H1 (cell line): ENCODE results near the gene SURF2.

Experiments
- YY1 ChIP-seq: IDR thresholded peaks from 2 replicates; pipeline ENCODE4 v1.6.1; 2011; ENCODE audit warnings: low read depth, mild to moderate bottlenecking, low read length
- TF ChIP-seq, protein P1 (sequence below), 3 experiments: IDR thresholded peaks; 1 replicate in 2 of 3; 2 replicates in 1 of 3; pipeline versions ENCODE4 v1.5.1 to v1.6.1; 2011; ENCODE audit warnings: low read length in 3 of 3, mild to moderate bottlenecking in 3 of 3, inconsistent platforms in 2 of 3, low read depth in 1 of 3, moderate library complexity in 1 of 3; ENCODE audit not compliant: insufficient read depth in 1 of 3; ENCODE audit errors: control extremely low read depth in 1 of 3

DNA sequence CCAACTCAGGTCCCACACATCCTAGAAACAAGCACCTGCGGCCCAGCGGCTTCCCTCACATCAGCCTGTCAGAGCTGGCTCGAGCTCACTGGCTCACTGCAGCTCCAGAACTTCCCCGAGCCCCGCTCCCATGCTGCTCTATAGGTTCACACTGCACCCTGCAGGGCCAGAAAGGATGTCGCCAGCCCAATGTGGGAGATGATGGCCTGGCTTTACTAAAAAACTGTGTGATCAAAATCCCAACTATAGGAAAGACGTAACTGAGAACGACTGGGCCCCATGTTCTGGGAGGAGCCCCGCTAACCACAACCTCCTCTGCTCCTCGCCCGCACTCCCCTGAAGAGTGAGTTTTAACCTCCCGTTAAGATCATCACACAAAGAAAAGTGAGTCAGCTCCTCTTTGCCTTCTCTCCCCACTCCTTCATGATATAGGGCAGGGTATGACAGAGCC lies 14.9 kb downstream of the SURF2 start:
- TF ChIP-seq YY1, result no peak
- TF ChIP-seq, protein P1, sequence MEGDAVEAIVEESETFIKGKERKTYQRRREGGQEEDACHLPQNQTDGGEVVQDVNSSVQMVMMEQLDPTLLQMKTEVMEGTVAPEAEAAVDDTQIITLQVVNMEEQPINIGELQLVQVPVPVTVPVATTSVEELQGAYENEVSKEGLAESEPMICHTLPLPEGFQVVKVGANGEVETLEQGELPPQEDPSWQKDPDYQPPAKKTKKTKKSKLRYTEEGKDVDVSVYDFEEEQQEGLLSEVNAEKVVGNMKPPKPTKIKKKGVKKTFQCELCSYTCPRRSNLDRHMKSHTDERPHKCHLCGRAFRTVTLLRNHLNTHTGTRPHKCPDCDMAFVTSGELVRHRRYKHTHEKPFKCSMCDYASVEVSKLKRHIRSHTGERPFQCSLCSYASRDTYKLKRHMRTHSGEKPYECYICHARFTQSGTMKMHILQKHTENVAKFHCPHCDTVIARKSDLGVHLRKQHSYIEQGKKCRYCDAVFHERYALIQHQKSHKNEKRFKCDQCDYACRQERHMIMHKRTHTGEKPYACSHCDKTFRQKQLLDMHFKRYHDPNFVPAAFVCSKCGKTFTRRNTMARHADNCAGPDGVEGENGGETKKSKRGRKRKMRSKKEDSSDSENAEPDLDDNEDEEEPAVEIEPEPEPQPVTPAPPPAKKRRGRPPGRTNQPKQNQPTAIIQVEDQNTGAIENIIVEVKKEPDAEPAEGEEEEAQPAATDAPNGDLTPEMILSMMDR (IDR thresholded peaks at IDR 0.05; ENCODE audit: control extremely low read depth in 1 of 3, insufficient read depth in 1 of 3, low read depth in 1 of 3, low read length in 3 of 3), result no peak
